Measurements from ENCODE around the gene SLC22A1. TPM values are rescaled to one million over a fixed set of nuclear protein-coding genes. Genes with fewer than 3 reads are reported as not detected.
A peak's percentile ranks its signal among the peaks of the same experiment; 100 is the strongest.

SLC22A1 gene
- total and polyA plus RNA-seq, 7 donors, result 0.17 to 3.3 (median 0.89) TPM

GRCh38 chr6:160077526-160077925 is 44.1 kb upstream of the SLC22A1 start:
- intact Hi-C loops (cut with DNase I), result no loop called here
- DNase-seq, result no peak
- peaks cover 18 to 100% of the 10 kb centered on the region in 2 donors for H3K36me3 ChIP-seq (ENCODE audit: insufficient read depth in 1 of 2, low read depth in 1 of 2)
- H3K4me3 ChIP-seq, result no peak overlapping the region
- H3K27me3 ChIP-seq (ENCODE audit: insufficient read depth in 3 of 3, low read length in 2 of 3), result no peaks in the 10 kb centered on the region
- H3K4me1 ChIP-seq, result no peaks in the 10 kb centered on the region
- H3K27ac ChIP-seq, result no peak overlapping the region
- H3K9me3 ChIP-seq, result no peaks in the 10 kb centered on the region
- no peak for TF ChIP-seq CTCF (IDR thresholded peaks at IDR 0.05)
- no peak for ATAC-seq
- WGBS, 3 donors, result 49 to 64% (median 59%) methylated on average over 2 of the region's 2 CpGs

DNA sequence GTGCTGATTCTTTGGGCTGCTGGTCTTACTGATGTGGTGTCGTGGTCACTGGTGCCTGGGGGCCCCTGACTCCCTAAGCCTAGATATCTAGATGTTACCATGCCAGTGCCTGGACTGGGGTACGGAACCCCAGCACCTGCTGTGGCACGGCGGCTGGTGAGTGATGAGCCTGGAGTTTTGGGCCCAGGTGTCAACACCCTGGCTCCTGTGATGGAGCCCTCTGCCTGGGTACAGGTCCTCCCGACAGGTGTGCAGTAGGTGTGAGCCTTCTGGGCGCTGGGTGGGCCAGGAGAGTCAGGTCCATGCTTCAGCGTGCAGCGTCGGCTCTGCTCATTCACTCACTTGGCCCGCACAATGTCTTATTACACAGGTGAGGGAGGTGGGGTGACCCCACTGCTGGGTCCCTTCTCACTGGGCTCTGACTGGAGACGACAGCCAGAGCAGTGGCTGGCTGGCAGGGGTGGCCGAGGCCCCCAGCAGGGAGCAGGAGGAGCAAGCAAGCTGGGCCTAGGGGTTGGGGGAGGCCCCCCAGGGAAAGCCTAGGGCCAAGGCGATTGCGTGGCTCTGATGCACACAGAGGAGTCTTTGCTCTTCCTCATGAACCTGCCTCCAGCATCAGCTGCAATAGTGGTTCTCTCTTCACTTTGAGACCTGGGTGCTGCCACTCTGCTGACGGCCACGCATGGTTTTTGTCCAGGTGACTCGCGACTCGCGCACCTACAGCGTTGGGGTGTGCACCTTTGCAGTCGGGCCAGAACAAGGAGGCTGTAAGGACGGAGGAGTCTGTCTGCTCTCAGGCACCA is 42.5 kb upstream of the SLC22A1 start:
- Histone ChIP-seq H3K4me3 (no peak overlapping the region), H3K4me1 (no peaks in the 10 kb centered on the region), H3K9me3 (no peaks in the 10 kb centered on the region), H3K27me3 (ENCODE audit: insufficient read depth in 3 of 3, low read length in 2 of 3) (no peaks in the 10 kb centered on the region), H3K36me3 (ENCODE audit: insufficient read depth in 1 of 2, low read depth in 1 of 2) (peaks cover 9 to 100% of the 10 kb centered on the region in 2 donors), H3K27ac (no peak overlapping the region)
- TF ChIP-seq CTCF (IDR thresholded peaks at IDR 0.05), result no peak
- ATAC-seq (no peak), DNase-seq (no peak)
- intact Hi-C loops (cut with DNase I), result no loop called here
- WGBS, 3 donors, result 94 to 95% (median 95%) methylated on average over 23 of the region's 23 CpGs

DNA sequence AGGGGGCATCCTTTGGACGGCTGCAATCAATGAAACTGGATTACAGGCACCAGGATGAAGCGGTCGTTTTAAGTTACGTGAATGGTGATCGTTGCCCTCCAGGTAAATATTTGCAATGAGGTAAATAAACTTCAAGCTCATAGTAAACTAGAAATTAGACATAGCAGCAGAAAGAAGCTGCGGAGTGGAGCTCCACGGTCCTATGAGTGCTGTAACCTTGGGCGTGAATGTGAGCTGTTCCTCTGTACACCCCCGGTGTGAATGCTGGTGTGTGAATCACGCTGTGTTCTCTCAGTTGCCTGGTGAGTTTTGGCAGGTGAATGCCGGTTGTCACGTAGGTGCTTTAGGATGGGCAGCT is 42.0 kb upstream of the SLC22A1 start:
- ATAC-seq, result no peak

GRCh38 chr6:160080097-160080496 is 41.5 kb upstream of the SLC22A1 start:
- Histone ChIP-seq H3K9me3 (no peaks in the 10 kb centered on the region), H3K36me3 (ENCODE audit: insufficient read depth in 1 of 2, low read depth in 1 of 2) (peaks cover 10 to 100% of the 10 kb centered on the region in 2 donors), H3K27me3 (ENCODE audit: insufficient read depth in 3 of 3, low read length in 2 of 3) (no peaks in the 10 kb centered on the region), H3K27ac (no peak overlapping the region), H3K4me1 (no peaks in the 10 kb centered on the region), H3K4me3 (no peak overlapping the region)
- no peak for TF ChIP-seq CTCF (IDR thresholded peaks at IDR 0.05)
- no peak for DNase-seq
- WGBS, 3 donors, result 96 to 97% (median 97%) methylated on average over 17 of the region's 17 CpGs
- no peak for ATAC-seq
- intact Hi-C loops (cut with DNase I), result no loop called here

More for the DNA sequence above, 42.0 kb upstream of the SLC22A1 start:
- no peaks in the 10 kb centered on the region for H3K4me1 ChIP-seq
- H3K27ac ChIP-seq, result no peak overlapping the region
- H3K4me3 ChIP-seq, result no peak overlapping the region
- H3K9me3 ChIP-seq, result no peaks in the 10 kb centered on the region
- no peaks in the 10 kb centered on the region for H3K27me3 ChIP-seq (ENCODE audit: insufficient read depth in 3 of 3, low read length in 2 of 3)
- WGBS, 3 donors, result 95 to 97% (median 96%) methylated on average over 12 of the region's 12 CpGs
- intact Hi-C loops (cut with DNase I), result no loop called here
- TF ChIP-seq CTCF (IDR thresholded peaks at IDR 0.05), result no peak
- no peak for DNase-seq
- peaks cover 9 to 100% of the 10 kb centered on the region in 2 donors for H3K36me3 ChIP-seq (ENCODE audit: insufficient read depth in 1 of 2, low read depth in 1 of 2)

GRCh38 chr6:160081398-160081797 is 40.2 kb upstream of the SLC22A1 start:
- intact Hi-C loops (cut with DNase I), result no loop called here
- 90 to 91% (median 91%) methylated on average over 11 of the region's 11 CpGs for WGBS, 3 donors
- Histone ChIP-seq H3K9me3 (no peaks in the 10 kb centered on the region), H3K27ac (no peak overlapping the region), H3K36me3 (ENCODE audit: insufficient read depth in 1 of 2, low read depth in 1 of 2) (peaks cover 13 to 100% of the 10 kb centered on the region in 2 donors), H3K4me1 (no peaks in the 10 kb centered on the region), H3K27me3 (ENCODE audit: insufficient read depth in 3 of 3, low read length in 2 of 3) (no peaks in the 10 kb centered on the region), H3K4me3 (no peak overlapping the region)
- no peak for TF ChIP-seq CTCF (IDR thresholded peaks at IDR 0.05)
- ATAC-seq (no peak), DNase-seq (peak in 1 of 2 donors; percentile 7)

Measured in psoas muscle (tissue), 8 donors.